T1000 (cell line): ENCODE data around the gene MEGF11.

Experiments used
- DNase-seq: peaks from one replicate; lab custom pipeline; 2025; ENCODE audit warnings: mixed read lengths; lab: John Stamatoyannopoulos, UW

Gene MEGF11

GRCh38 chr15:66239514-66239913 is 14.0 kb downstream of the MEGF11 start:
- DNase-seq: no peak

GRCh38 chr15:66238318-66238717 is 15.2 kb downstream of the MEGF11 start:
- no peak for DNase-seq

GRCh38 chr15:66237513-66238235 is 15.9 kb downstream of the MEGF11 start:
- no peak for DNase-seq

GRCh38 chr15:66236806-66237375 is 16.7 kb downstream of the MEGF11 start:
- DNase-seq: no peak

GRCh38 chr15:66235866-66236265 is 17.7 kb downstream of the MEGF11 start:
- DNase-seq: no peak

- DNase-seq: no peak
These were observed 18.8 kb downstream of the MEGF11 start for GRCh38 chr15:66234798-66235197.

GRCh38 chr15:66233487-66234415 is 19.8 kb downstream of the MEGF11 start:
- no peak for DNase-seq

GRCh38 chr15:66232267-66232625 is 21.3 kb downstream of the MEGF11 start:
- DNase-seq: no peak

GRCh38 chr15:66231394-66232266 is 21.9 kb downstream of the MEGF11 start:
- no peak for DNase-seq

GRCh38 chr15:66229790-66230465 is 23.6 kb downstream of the MEGF11 start:
- no peak for DNase-seq

GRCh38 chr15:66228807-66229735 is 24.5 kb downstream of the MEGF11 start:
- no peak for DNase-seq

- no peak for DNase-seq
These were observed 26.8 kb downstream of the MEGF11 start for GRCh38 chr15:66226736-66227135.

GRCh38 chr15:66225656-66226274 is 27.8 kb downstream of the MEGF11 start:
- DNase-seq: no peak

GRCh38 chr15:66224946-66225345 is 28.6 kb downstream of the MEGF11 start:
- no peak for DNase-seq

- DNase-seq: no peak
These were observed 31.0 kb downstream of the MEGF11 start for GRCh38 chr15:66222273-66223198.

GRCh38 chr15:66221126-66221525 is 32.4 kb downstream of the MEGF11 start:
- DNase-seq: no peak

- no peak for DNase-seq
These were observed 32.9 kb downstream of the MEGF11 start for GRCh38 chr15:66220601-66221000.

GRCh38 chr15:66219339-66219738 is 34.2 kb downstream of the MEGF11 start:
- DNase-seq: no peak

GRCh38 chr15:66216806-66217205 is 36.7 kb downstream of the MEGF11 start:
- DNase-seq: no peak
